ENCODE results near the gene KLHDC1.
"Not testable (repeated sequence)": the region's sequence is repeated elsewhere in the genome, so short reads cannot be mapped to it uniquely, and the experiment has no call there.

The KLHDC1 gene

GRCh38 chr14:49692193-49692757, 645 bp upstream of the KLHDC1 start:
- peak overlapping the region; percentile 67 for H3K4me3 ChIP-seq (ENCODE audit: low read length)
- TF ChIP-seq ZNF274 (IDR thresholded peaks at IDR 0.05; ENCODE audit: low read depth, low read length): no peak

GRCh38 chr14:49693735-49694124, 810 bp downstream of the KLHDC1 start:
- peak overlapping the region; percentile 67 for H3K4me3 ChIP-seq (ENCODE audit: low read length)

GRCh38 chr14:49702725-49703124, 9.8 kb downstream of the KLHDC1 start:
- H3K4me3 ChIP-seq (ENCODE audit: low read length): no peak overlapping the region
- no peak for TF ChIP-seq ZNF274 (IDR thresholded peaks at IDR 0.05; ENCODE audit: low read depth, low read length)

- no peak overlapping the region for H3K4me3 ChIP-seq (ENCODE audit: low read length)
- TF ChIP-seq ZNF274 (IDR thresholded peaks at IDR 0.05; ENCODE audit: low read depth, low read length): no peak
Observed at GRCh38 chr14:49703965-49704364, 11.0 kb downstream of the KLHDC1 start.

- not testable (repeated sequence) for H3K4me3 ChIP-seq (ENCODE audit: low read length)
Observed at GRCh38 chr14:49704471-49704870, 11.6 kb downstream of the KLHDC1 start.

- H3K4me3 ChIP-seq (ENCODE audit: low read length): not testable (repeated sequence)
Observed at GRCh38 chr14:49710993-49711392, 18.1 kb downstream of the KLHDC1 start.

- no peak for TF ChIP-seq ZNF274 (IDR thresholded peaks at IDR 0.05; ENCODE audit: low read depth, low read length)
- no peak overlapping the region for H3K4me3 ChIP-seq (ENCODE audit: low read length)
Observed at GRCh38 chr14:49720744-49721143, 27.8 kb downstream of the KLHDC1 start.

- H3K4me3 ChIP-seq (ENCODE audit: low read length): not testable (repeated sequence)
Observed at GRCh38 chr14:49721733-49722435, 29.0 kb downstream of the KLHDC1 start.

GRCh38 chr14:49727171-49727570, 34.3 kb downstream of the KLHDC1 start:
- no peak overlapping the region for H3K4me3 ChIP-seq (ENCODE audit: low read length)
- no peak for TF ChIP-seq ZNF274 (IDR thresholded peaks at IDR 0.05; ENCODE audit: low read depth, low read length)

GRCh38 chr14:49732896-49733295, 40.0 kb downstream of the KLHDC1 start:
- no peak overlapping the region for H3K4me3 ChIP-seq (ENCODE audit: low read length)
- no peak for TF ChIP-seq ZNF274 (IDR thresholded peaks at IDR 0.05; ENCODE audit: low read depth, low read length)

GRCh38 chr14:49733836-49734235, 40.9 kb downstream of the KLHDC1 start:
- no peak for TF ChIP-seq ZNF274 (IDR thresholded peaks at IDR 0.05; ENCODE audit: low read depth, low read length)
- no peak overlapping the region for H3K4me3 ChIP-seq (ENCODE audit: low read length)

GRCh38 chr14:49735669-49736068, 42.7 kb downstream of the KLHDC1 start:
- H3K4me3 ChIP-seq (ENCODE audit: low read length): not testable (repeated sequence)

- no peak overlapping the region for H3K4me3 ChIP-seq (ENCODE audit: low read length)
- no peak for TF ChIP-seq ZNF274 (IDR thresholded peaks at IDR 0.05; ENCODE audit: low read depth, low read length)
Observed at GRCh38 chr14:49745191-49745590, 52.3 kb downstream of the KLHDC1 start.

GRCh38 chr14:49746476-49746875, 53.6 kb downstream of the KLHDC1 start:
- H3K4me3 ChIP-seq (ENCODE audit: low read length): not testable (repeated sequence)

- no peak overlapping the region for H3K4me3 ChIP-seq (ENCODE audit: low read length)
- no peak for TF ChIP-seq ZNF274 (IDR thresholded peaks at IDR 0.05; ENCODE audit: low read depth, low read length)
Observed at GRCh38 chr14:49754570-49755097, 61.7 kb downstream of the KLHDC1 start.

- no peak for TF ChIP-seq ZNF274 (IDR thresholded peaks at IDR 0.05; ENCODE audit: low read depth, low read length)
- no peak overlapping the region for H3K4me3 ChIP-seq (ENCODE audit: low read length)
Observed at GRCh38 chr14:49755378-49755777, 62.5 kb downstream of the KLHDC1 start.
